ENCODE measurements around the gene ABHD17A. TPM values are rescaled to one million over a fixed set of nuclear protein-coding genes. Genes with fewer than 3 reads are reported as not detected.

ABHD17A gene
- total and polyA plus RNA-seq, 2 donors (not counting 1 experiment from before 2014, with no cell fraction given), result 63.1 to 134 TPM

- DNase-seq, result peak; percentile 80
- intact Hi-C loops (cut with micrococcal nuclease), result loop anchor here (5.0 kb wide), 2 partner anchors 305 to 405 kb away; no protein-coding TSS in a partner anchor
- Histone ChIP-seq H3K27ac (ENCODE audit: low read length in 2 of 2) (peak overlapping the region; percentile 44 to 72), H3K79me2 (ENCODE audit: control insufficient read depth, insufficient read depth, low read length) (peaks cover 48% of the 10 kb centered on the region), H3K4me1 (ENCODE audit: control insufficient read depth in 2 of 2, insufficient read depth in 2 of 2, low read length in 2 of 2) (peaks cover 32 to 53% of the 10 kb centered on the region in 2 donors), H3K9ac (ENCODE audit: low read length) (peak overlapping the region; percentile 85), H3K9me3 (ENCODE audit: control extremely low read depth in 1 of 3, control insufficient read depth in 2 of 3, insufficient read depth in 1 of 3, low read length in 2 of 3) (no peaks in the 10 kb centered on the region), H3K36me3 (replicated peaks in 1 of 2; ENCODE audit: control extremely low read depth in 1 of 2, control insufficient read depth in 1 of 2, extremely low read depth in 1 of 2, insufficient read depth in 2 of 2, low read length in 1 of 2) (peaks cover 0 to 5% of the 10 kb centered on the region in 2 experiments), H3K27me3 (replicated peaks in 1 of 4; ENCODE audit: control extremely low read depth in 1 of 4, control insufficient read depth in 3 of 4, insufficient read depth in 4 of 4, low read length in 3 of 4) (no peaks in the 10 kb centered on the region), H2AFZ (ENCODE audit: insufficient read depth, low read depth, low read length, poor library complexity, severe bottlenecking) (no peak overlapping the region), H3K4me2 (replicated peaks; ENCODE audit: low read depth, low read length, poor library complexity, severe bottlenecking) (peak overlapping the region; percentile 98), H3K4me3 (ENCODE audit: control extremely low read depth in 1 of 5, extremely low read depth in 1 of 5, insufficient read depth in 1 of 5, low read depth in 2 of 5, low read length in 4 of 5) (peak overlapping the region; percentile 46 to 93 (median 74)), H4K20me1 (ENCODE audit: control insufficient read depth, insufficient read depth, low read length, poor library complexity, severe bottlenecking) (peaks cover 49% of the 10 kb centered on the region)
- H3K4me3 Mint-ChIP-seq, result peak overlapping the region; percentile 90
- H3K4me1 Mint-ChIP-seq, result peaks cover 43% of the 10 kb centered on the region
- ChIA-PET CTCF (interaction anchor here (1.2 kb wide), 1 partner anchor 13 kb away, joined by 4 read pairs; no protein-coding TSS in a partner anchor), POLR2A (no interaction called here)
- ATAC-seq (ENCODE audit: low read depth), result peak; percentile 6
- no peak for TF ChIP-seq CTCF (IDR thresholded peaks at IDR 0.05)
- no peak for TF ChIP-seq EZH2 (IDR thresholded peaks at IDR 0.05; ENCODE audit: borderline replicate concordance, insufficient read depth, low read depth, low read length, poor library complexity, severe bottlenecking)
- peak overlapping the region; percentile 94 for H3K27ac Mint-ChIP-seq
- H3K9me3 Mint-ChIP-seq (ENCODE audit: insufficient read depth), result no peaks in the 10 kb centered on the region
- under 1% methylated on average over 92 of the region's 109 CpGs for WGBS (ENCODE audit: insufficient coverage)
- no peaks in the 10 kb centered on the region for H3K27me3 Mint-ChIP-seq
Measured at GRCh38 chr19:1862424-1863327, 22.6 kb downstream of the ABHD17A start.

- WGBS (ENCODE audit: insufficient coverage), result under 1% methylated on average over 21 of the region's 21 CpGs
- Mint-ChIP-seq H3K9me3 (ENCODE audit: insufficient read depth) (no peaks in the 10 kb centered on the region), H3K4me1 (peaks cover 45% of the 10 kb centered on the region), H3K27me3 (no peaks in the 10 kb centered on the region), H3K4me3 (peak overlapping the region; percentile 90), H3K27ac (peak overlapping the region; percentile 94)
- H3K79me2 ChIP-seq (ENCODE audit: control insufficient read depth, insufficient read depth, low read length), result peaks cover 52% of the 10 kb centered on the region
- ATAC-seq (ENCODE audit: low read depth) (no peak), DNase-seq (no peak)
- TF ChIP-seq CTCF (IDR thresholded peaks at IDR 0.05) (no peak), EZH2 (IDR thresholded peaks at IDR 0.05; ENCODE audit: borderline replicate concordance, insufficient read depth, low read depth, low read length, poor library complexity, severe bottlenecking) (no peak)
- peaks cover 38 to 59% of the 10 kb centered on the region in 2 donors for H3K4me1 ChIP-seq (ENCODE audit: control insufficient read depth in 2 of 2, insufficient read depth in 2 of 2, low read length in 2 of 2)
- peak overlapping the region; percentile 98 for H3K4me2 ChIP-seq (replicated peaks; ENCODE audit: low read depth, low read length, poor library complexity, severe bottlenecking)
- H3K9me3 ChIP-seq (ENCODE audit: control extremely low read depth in 1 of 3, control insufficient read depth in 2 of 3, insufficient read depth in 1 of 3, low read length in 2 of 3), result no peaks in the 10 kb centered on the region
- ChIA-PET POLR2A (interaction anchor here (0.6 kb wide), 1 partner anchor 223 kb away, joined by 6 read pairs; no protein-coding TSS in a partner anchor), CTCF (interaction anchor here (1.2 kb wide), 1 partner anchor 13 kb away, joined by 4 read pairs; no protein-coding TSS in a partner anchor)
- H3K4me3 ChIP-seq (ENCODE audit: control extremely low read depth in 1 of 5, extremely low read depth in 1 of 5, insufficient read depth in 1 of 5, low read depth in 2 of 5, low read length in 4 of 5), result peak overlapping the region; percentile 46 to 93 (median 74)
- peak overlapping the region; percentile 85 for H3K9ac ChIP-seq (ENCODE audit: low read length)
- no peaks in the 10 kb centered on the region for H3K27me3 ChIP-seq (replicated peaks in 1 of 4; ENCODE audit: control extremely low read depth in 1 of 4, control insufficient read depth in 3 of 4, insufficient read depth in 4 of 4, low read length in 3 of 4)
- intact Hi-C loops (cut with micrococcal nuclease), result loop anchor here (5.0 kb wide), 2 partner anchors 305 to 405 kb away; no protein-coding TSS in a partner anchor
- H4K20me1 ChIP-seq (ENCODE audit: control insufficient read depth, insufficient read depth, low read length, poor library complexity, severe bottlenecking), result peaks cover 56% of the 10 kb centered on the region
- H3K36me3 ChIP-seq (replicated peaks in 1 of 2; ENCODE audit: control extremely low read depth in 1 of 2, control insufficient read depth in 1 of 2, extremely low read depth in 1 of 2, insufficient read depth in 2 of 2, low read length in 1 of 2), result peaks cover 0 to 3% of the 10 kb centered on the region in 2 experiments
- H3K27ac ChIP-seq (ENCODE audit: low read length in 2 of 2), result peak overlapping the region; percentile 44 to 72
- H2AFZ ChIP-seq (ENCODE audit: insufficient read depth, low read depth, low read length, poor library complexity, severe bottlenecking), result no peak overlapping the region
Measured at GRCh38 chr19:1862068-1862423, 23.2 kb downstream of the ABHD17A start.

All from B cell (primary cell).